Activated CD4-positive, alpha-beta memory T cell treated with anti-CD3 and anti-CD28 coated beads, Interleukin-2, amount 10 ng/mL, durations not matched to agents 7 days and 5 days (primary cell): ENCODE measurements around the gene MSI1. TPM values are rescaled to one million over a fixed set of nuclear protein-coding genes. Genes with fewer than 3 reads are reported as not detected.

Experiments
- CTCF ChIA-PET: fragments of 350-600 bp; sonication (Branson Sonifier 250); formaldehyde crosslinking; loops from one replicate; lab custom pipeline; 2021; ENCODE audit warnings: antibody characterized with exemption, inconsistent platforms; lab: Charles Lee
- POLR2A ChIA-PET: fragments of 350-600 bp; sonication (Branson Sonifier 250); formaldehyde crosslinking; loops from one replicate; lab custom pipeline; 2021; ENCODE audit warnings: antibody characterized with exemption; lab: Charles Lee
- DNase-seq: peaks from one replicate; pipeline ENCODE4 v3.0.0-alpha.2; 2020
- H3K27ac Mint-ChIP-seq: one replicate; pipeline ENCODE4 v1.8.0; 2021; ENCODE audit warnings: mild to moderate bottlenecking, mixed read lengths
- H3K27me3 Mint-ChIP-seq: one replicate; pipeline ENCODE4 v1.8.0; 2021; ENCODE audit warnings: mixed read lengths
- H3K36me3 Mint-ChIP-seq: one replicate; pipeline ENCODE4 v1.8.0; 2021; ENCODE audit warnings: low read depth, mixed read lengths
- H3K4me1 Mint-ChIP-seq: one replicate; pipeline ENCODE4 v1.8.0; 2021; ENCODE audit warnings: mixed read lengths
- H3K4me3 Mint-ChIP-seq: one replicate; pipeline ENCODE4 v1.8.0; 2021; ENCODE audit warnings: mild to moderate bottlenecking, mixed read lengths
- H3K9me3 Mint-ChIP-seq: one replicate; pipeline ENCODE4 v1.8.0; 2021; ENCODE audit warnings: mixed read lengths
- total RNA-seq, 2 experiments: library from RNA; stranded (reverse); gene quantifications; one replicate each; pipeline ENCODE4 v1.2.3, GENCODE V29; 2021

The MSI1 gene
- total RNA-seq, 2 experiments from 2014 or later: not detected

DNA sequence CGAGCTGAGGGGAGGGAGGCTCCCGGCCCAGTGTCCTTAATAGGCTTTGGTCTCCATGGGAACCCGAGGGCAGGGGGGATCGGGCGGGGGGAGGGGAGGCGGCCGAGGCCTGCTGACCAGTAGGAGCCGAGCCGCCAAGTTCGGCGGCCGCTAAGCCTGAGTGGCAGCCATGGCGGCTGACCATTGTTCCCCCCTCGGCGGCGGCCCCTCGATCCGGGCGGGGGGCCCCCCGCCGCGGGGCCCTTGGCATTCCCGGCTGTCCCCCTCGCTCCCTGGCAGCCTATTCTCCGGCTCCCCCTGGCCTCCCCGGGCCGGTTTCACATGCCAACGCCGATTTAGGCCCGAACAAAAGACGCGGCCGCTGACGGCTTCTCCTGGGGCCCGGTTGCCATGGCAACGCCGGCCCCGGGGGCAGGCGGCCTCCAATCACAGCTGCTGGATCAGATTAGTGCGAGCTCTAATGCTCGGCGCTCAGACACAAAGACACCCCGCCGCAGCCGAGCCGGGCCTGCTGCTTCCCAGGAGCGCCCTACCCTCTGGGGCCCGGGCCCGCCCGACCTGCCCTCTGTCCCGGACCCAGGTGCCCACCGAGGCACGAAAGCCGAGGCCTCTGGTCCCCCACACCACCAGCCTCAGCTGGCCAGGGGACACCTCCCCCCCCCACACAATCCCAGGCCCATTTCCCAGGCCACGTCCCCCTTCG, 7.3 kb downstream of the MSI1 start:
- no peaks in the 10 kb centered on the region for H3K9me3 Mint-ChIP-seq
- no peak overlapping the region for H3K27ac Mint-ChIP-seq
- ChIA-PET CTCF (interaction anchor here (1.2 kb wide), 1 partner anchor 20 kb away, joined by 3 read pairs; no protein-coding TSS in a partner anchor), POLR2A (no interaction called here)
- H3K36me3 Mint-ChIP-seq: no peaks in the 10 kb centered on the region
- no peaks in the 10 kb centered on the region for H3K4me1 Mint-ChIP-seq
- H3K4me3 Mint-ChIP-seq: no peak overlapping the region
- DNase-seq: no peak
- peaks cover 61% of the 10 kb centered on the region for H3K27me3 Mint-ChIP-seq

- ChIA-PET CTCF (no interaction called here), POLR2A (no interaction called here)
- no peak for DNase-seq
- no peak overlapping the region for H3K27ac Mint-ChIP-seq
- H3K4me3 Mint-ChIP-seq: no peak overlapping the region
- no peaks in the 10 kb centered on the region for H3K36me3 Mint-ChIP-seq
- H3K4me1 Mint-ChIP-seq: no peaks in the 10 kb centered on the region
- H3K9me3 Mint-ChIP-seq: no peaks in the 10 kb centered on the region
- H3K27me3 Mint-ChIP-seq: peaks cover 44% of the 10 kb centered on the region
These were observed 9.8 kb downstream of the MSI1 start for GRCh38 chr12:120359128-120359527.

DNA sequence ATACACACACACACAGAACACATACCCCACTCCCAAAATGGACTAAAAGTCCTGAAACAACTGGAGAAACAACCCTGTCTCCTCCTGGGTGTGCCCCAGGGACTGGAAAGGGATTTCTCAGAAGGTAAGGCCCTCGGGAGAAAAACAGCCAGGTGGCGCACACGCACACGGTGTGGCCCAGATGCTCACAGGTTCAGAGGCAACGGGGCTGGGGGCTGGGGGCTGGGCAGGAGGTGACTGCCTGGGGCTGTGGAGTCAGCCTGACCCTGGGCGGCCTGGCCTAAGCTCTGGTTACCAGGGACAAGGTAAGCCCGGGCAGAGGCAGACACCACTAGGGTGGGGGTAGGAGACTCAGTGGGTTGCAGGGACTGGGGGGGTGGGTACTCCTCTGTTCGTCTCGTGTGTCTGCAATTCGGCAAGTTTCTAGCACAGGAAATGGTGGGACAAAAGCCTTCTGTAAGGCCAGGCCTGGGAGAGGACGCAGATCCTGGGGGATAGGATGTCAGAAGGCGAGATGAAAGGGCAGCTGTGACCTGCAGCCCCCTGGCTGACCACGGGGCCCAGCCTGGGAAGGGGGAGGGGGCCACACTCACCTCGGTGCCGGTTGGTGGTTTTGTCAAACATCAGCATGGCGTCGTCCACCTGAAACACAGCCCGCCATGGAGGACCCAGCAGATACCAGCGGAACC, 10.4 kb downstream of the MSI1 start:
- no peak overlapping the region for H3K27ac Mint-ChIP-seq
- POLR2A ChIA-PET: no interaction called here
- no peaks in the 10 kb centered on the region for H3K9me3 Mint-ChIP-seq
- peaks cover 44% of the 10 kb centered on the region for H3K27me3 Mint-ChIP-seq
- CTCF ChIA-PET: interaction anchor here (1.8 to 2.1 kb wide), 3 partner anchors 9 to 74 kb away, joined by 6 to 18 read pairs (median 9); no protein-coding TSS in a partner anchor
- H3K36me3 Mint-ChIP-seq: no peaks in the 10 kb centered on the region
- H3K4me3 Mint-ChIP-seq: no peak overlapping the region
- no peaks in the 10 kb centered on the region for H3K4me1 Mint-ChIP-seq
- DNase-seq: no peak

GRCh38 chr12:120357104-120357503, 11.9 kb downstream of the MSI1 start:
- POLR2A ChIA-PET: interaction anchor here (1.0 kb wide), 1 partner anchor 65 kb away, joined by 4 read pairs; the partner anchor contains the start of gene RNU4-2
- Mint-ChIP-seq H3K4me1 (no peaks in the 10 kb centered on the region), H3K27me3 (peaks cover 30% of the 10 kb centered on the region), H3K9me3 (no peaks in the 10 kb centered on the region), H3K4me3 (no peak overlapping the region), H3K27ac (no peak overlapping the region), H3K36me3 (no peaks in the 10 kb centered on the region)
- CTCF ChIA-PET: interaction anchor here (0.6 to 2.1 kb wide), 11 partner anchors 9 to 224 kb away, joined by 3 to 18 read pairs (median 3); partner anchors contain the start of gene POP5
- DNase-seq: no peak

DNA sequence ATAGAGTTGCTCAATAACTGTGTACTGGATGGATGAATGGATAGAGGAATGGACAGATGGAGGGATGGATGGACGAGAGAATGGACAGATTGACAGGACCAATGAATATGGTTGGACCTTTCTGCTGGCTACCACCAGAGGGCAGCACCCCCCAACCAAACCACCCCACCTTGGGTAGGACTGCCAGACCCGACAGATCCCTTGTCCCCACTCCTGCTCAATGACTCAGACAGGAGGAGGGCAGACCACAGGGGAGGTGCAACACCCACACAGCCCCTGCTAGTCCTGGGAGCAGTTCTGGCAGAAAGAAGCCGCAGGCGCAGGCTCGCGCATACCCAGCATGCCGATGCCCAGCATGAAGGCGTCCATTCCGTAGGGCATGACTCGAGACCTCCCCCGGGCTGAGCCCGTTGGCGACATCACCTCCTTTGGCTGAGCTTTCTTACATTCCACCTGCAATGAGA, 12.4 kb downstream of the MSI1 start:
- no peak overlapping the region for H3K27ac Mint-ChIP-seq
- DNase-seq: peak; percentile 72
- peaks cover 28% of the 10 kb centered on the region for H3K27me3 Mint-ChIP-seq
- CTCF ChIA-PET: interaction anchor here (0.6 to 2.1 kb wide), 11 partner anchors 9 to 225 kb away, joined by 3 to 18 read pairs (median 3); partner anchors contain the start of gene POP5
- POLR2A ChIA-PET: interaction anchor here (1.0 kb wide), 1 partner anchor 65 kb away, joined by 4 read pairs; the partner anchor contains the start of gene RNU4-2
- H3K36me3 Mint-ChIP-seq: no peaks in the 10 kb centered on the region
- no peak overlapping the region for H3K4me3 Mint-ChIP-seq
- no peaks in the 10 kb centered on the region for H3K9me3 Mint-ChIP-seq
- no peaks in the 10 kb centered on the region for H3K4me1 Mint-ChIP-seq

GRCh38 chr12:120353556-120354317, 15.2 kb downstream of the MSI1 start:
- Mint-ChIP-seq H3K4me1 (no peaks in the 10 kb centered on the region), H3K4me3 (no peak overlapping the region), H3K36me3 (no peaks in the 10 kb centered on the region), H3K27me3 (peaks cover 15% of the 10 kb centered on the region), H3K9me3 (no peaks in the 10 kb centered on the region), H3K27ac (no peak overlapping the region)
- no peak for DNase-seq
- POLR2A ChIA-PET: no interaction called here
- CTCF ChIA-PET: interaction anchor here (0.6 to 1.3 kb wide), 3 partner anchors 13 to 85 kb away, joined by 3 read pairs; no protein-coding TSS in a partner anchor

- CTCF ChIA-PET: interaction anchor here (0.6 to 1.3 kb wide), 2 partner anchors 77 to 86 kb away, joined by 3 read pairs; no protein-coding TSS in a partner anchor
- POLR2A ChIA-PET: no interaction called here
- H3K9me3 Mint-ChIP-seq: no peaks in the 10 kb centered on the region
- H3K27me3 Mint-ChIP-seq: peaks cover 12% of the 10 kb centered on the region
- H3K36me3 Mint-ChIP-seq: no peaks in the 10 kb centered on the region
- no peak for DNase-seq
- H3K4me1 Mint-ChIP-seq: no peaks in the 10 kb centered on the region
- H3K27ac Mint-ChIP-seq: no peak overlapping the region
- no peak overlapping the region for H3K4me3 Mint-ChIP-seq
These were observed 15.8 kb downstream of the MSI1 start for GRCh38 chr12:120353136-120353535.

DNA sequence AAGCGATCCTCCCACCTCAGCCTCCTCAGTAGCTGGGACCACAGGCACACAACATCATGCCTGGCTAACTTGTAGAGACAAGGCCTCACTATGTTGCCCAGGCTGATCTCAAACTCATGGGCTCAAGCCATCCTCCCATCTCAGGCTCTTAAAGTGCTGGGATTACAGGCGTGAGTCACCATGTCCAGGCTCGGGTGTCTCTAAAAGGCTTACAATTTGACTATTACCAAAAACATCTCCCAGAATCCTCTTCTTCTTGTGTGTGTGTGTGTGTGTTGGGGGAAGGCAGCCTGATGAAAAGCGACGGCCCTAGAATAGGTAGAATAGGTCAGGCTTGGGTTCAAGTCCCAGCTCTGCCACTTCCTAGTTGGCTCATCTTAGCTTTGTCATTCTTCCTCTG, 16.8 kb downstream of the MSI1 start:
- ChIA-PET POLR2A (no interaction called here), CTCF (interaction anchor here (0.6 kb wide), 1 partner anchor 662 kb away, joined by 3 read pairs; no protein-coding TSS in a partner anchor)
- Mint-ChIP-seq H3K4me3 (no peak overlapping the region), H3K9me3 (no peaks in the 10 kb centered on the region), H3K27me3 (peaks cover 6% of the 10 kb centered on the region), H3K4me1 (no peaks in the 10 kb centered on the region), H3K27ac (no peak overlapping the region), H3K36me3 (no peaks in the 10 kb centered on the region)
- no peak for DNase-seq

- Mint-ChIP-seq H3K4me1 (no peaks in the 10 kb centered on the region), H3K27me3 (peaks cover 2% of the 10 kb centered on the region), H3K36me3 (no peaks in the 10 kb centered on the region), H3K4me3 (no peak overlapping the region), H3K27ac (no peak overlapping the region), H3K9me3 (no peaks in the 10 kb centered on the region)
- CTCF ChIA-PET: no interaction called here
- POLR2A ChIA-PET: no interaction called here
- no peak for DNase-seq
These were observed 18.2 kb downstream of the MSI1 start for GRCh38 chr12:120350576-120351350.

DNA sequence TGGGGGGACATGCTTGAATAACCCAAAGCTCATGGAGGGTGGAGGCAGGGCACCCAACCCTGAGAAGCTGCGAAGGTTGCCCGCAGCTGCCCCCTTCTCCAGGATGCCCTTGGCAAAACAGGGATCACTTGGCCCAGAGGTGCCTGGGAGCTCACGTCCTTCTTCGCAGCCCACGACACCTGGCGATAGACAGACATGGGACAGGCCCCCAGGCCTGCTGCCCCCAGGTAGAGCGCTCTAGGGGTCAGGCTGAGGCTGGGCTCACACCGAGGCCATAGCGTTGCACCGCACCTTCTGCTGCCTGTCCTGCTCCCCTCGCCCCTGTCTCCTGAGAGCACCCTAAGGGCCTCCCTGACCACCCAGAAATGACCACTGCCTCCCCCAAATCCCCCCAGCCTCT, 21.2 kb downstream of the MSI1 start:
- no peaks in the 10 kb centered on the region for H3K36me3 Mint-ChIP-seq
- H3K27ac Mint-ChIP-seq: no peak overlapping the region
- DNase-seq: no peak
- POLR2A ChIA-PET: no interaction called here
- H3K9me3 Mint-ChIP-seq: no peaks in the 10 kb centered on the region
- no peak overlapping the region for H3K4me3 Mint-ChIP-seq
- CTCF ChIA-PET: no interaction called here
- no peaks in the 10 kb centered on the region for H3K4me1 Mint-ChIP-seq
- no peaks in the 10 kb centered on the region for H3K27me3 Mint-ChIP-seq

GRCh38 chr12:120346681-120347080, 22.3 kb downstream of the MSI1 start:
- Mint-ChIP-seq H3K27ac (no peak overlapping the region), H3K4me3 (no peak overlapping the region), H3K36me3 (no peaks in the 10 kb centered on the region), H3K9me3 (no peaks in the 10 kb centered on the region), H3K27me3 (no peaks in the 10 kb centered on the region), H3K4me1 (no peaks in the 10 kb centered on the region)
- CTCF ChIA-PET: no interaction called here
- no peak for DNase-seq
- POLR2A ChIA-PET: no interaction called here

DNA sequence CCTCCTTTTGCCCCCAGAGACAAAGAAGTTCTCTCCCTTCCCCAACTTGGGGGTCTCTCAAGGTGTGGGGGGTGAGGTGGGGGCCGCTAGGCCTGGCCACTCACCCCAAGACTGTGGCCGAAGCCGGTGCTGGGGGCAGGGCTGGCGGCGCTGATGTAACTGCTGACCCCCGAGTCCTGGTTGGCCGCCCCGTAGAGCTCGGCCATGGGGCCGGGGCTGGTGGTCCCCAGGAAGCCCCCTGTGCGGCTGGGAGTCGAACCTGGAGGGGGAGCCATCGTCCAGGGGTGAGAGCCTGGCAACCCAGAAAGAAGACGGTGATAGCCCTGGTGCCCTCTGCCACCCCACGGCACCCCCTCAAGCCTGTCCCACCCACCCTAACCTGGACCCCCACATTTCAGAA, 22.9 kb downstream of the MSI1 start:
- Mint-ChIP-seq H3K36me3 (no peaks in the 10 kb centered on the region), H3K27me3 (no peaks in the 10 kb centered on the region), H3K9me3 (no peaks in the 10 kb centered on the region), H3K4me1 (no peaks in the 10 kb centered on the region), H3K4me3 (no peak overlapping the region), H3K27ac (no peak overlapping the region)
- ChIA-PET CTCF (no interaction called here), POLR2A (no interaction called here)
- DNase-seq: no peak
